Astrocyte (in vitro differentiated cells and primary cell): ENCODE measurements around the gene CTXND2.

Source experiments
- EZH2 ChIP-seq: IDR thresholded peaks from 2 replicates; pipeline ENCODE4 v1.6.1; 2012; ENCODE audit warnings: mild to moderate bottlenecking, low read length, inconsistent platforms; ENCODE audit not compliant: insufficient read depth
- TF ChIP-seq, protein P1 (sequence below): IDR thresholded peaks from 2 replicates; pipeline ENCODE4 v1.5.1; 2011; ENCODE audit warnings: low read depth, mild to moderate bottlenecking, inconsistent platforms, low read length, moderate library complexity; ENCODE audit not compliant: insufficient read depth

DNA sequence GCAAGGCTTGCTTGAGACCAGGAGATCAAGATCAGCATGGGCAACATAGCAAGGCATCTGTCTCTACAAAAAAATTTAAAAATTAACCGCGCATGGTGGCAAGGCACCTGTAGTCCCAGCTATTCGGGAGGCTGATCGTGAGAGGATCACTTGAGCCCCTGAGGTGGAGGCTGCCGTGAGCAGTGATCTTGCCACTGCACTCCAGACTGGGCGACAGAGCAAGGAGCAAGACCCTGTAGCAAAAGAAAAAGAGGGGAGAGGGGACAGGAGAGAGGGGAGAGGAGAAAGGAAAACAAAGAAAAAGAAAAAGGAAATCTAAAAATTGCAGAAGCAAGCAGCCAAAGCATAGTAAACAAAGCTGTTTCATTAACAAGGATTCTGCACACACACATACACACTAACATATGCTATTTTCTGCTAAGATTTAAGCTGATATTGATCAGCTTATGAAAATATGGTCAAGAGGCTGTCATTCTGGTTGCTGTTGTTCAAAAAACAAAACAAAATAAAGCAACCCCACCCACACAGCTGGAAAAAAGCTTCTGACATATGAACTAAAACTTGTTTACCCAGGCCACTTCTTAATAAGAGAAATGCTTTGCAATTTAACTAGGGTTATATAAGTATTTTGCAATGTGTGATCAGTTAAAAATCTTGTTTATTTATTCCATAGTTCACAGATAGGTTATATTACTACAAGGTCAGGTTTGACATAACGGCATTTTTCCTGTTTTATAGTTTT is 12.3 kb upstream of the CTXND2 start:
- TF ChIP-seq, protein P1, sequence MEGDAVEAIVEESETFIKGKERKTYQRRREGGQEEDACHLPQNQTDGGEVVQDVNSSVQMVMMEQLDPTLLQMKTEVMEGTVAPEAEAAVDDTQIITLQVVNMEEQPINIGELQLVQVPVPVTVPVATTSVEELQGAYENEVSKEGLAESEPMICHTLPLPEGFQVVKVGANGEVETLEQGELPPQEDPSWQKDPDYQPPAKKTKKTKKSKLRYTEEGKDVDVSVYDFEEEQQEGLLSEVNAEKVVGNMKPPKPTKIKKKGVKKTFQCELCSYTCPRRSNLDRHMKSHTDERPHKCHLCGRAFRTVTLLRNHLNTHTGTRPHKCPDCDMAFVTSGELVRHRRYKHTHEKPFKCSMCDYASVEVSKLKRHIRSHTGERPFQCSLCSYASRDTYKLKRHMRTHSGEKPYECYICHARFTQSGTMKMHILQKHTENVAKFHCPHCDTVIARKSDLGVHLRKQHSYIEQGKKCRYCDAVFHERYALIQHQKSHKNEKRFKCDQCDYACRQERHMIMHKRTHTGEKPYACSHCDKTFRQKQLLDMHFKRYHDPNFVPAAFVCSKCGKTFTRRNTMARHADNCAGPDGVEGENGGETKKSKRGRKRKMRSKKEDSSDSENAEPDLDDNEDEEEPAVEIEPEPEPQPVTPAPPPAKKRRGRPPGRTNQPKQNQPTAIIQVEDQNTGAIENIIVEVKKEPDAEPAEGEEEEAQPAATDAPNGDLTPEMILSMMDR, result no peak
- TF ChIP-seq EZH2, result no peak
